Spleen (tissue), 11 donors: Measurements from ENCODE around the gene RGS14. TPM values are rescaled to one million over a fixed set of nuclear protein-coding genes. Genes with fewer than 3 reads are reported as not detected.
A peak's percentile ranks its signal among the peaks of the same experiment; 100 is the strongest.

Source experiments
- DNase-seq: peaks from one replicate; pipeline ENCODE4 v3.0.0-alpha.2; 2020
- H3K27ac ChIP-seq, 8 donors: fragments of 200-600 bp; sonication (generic) in 7 of 8; 1 replicate in 4 of 8; 2 replicates in 4 of 8; pipeline versions ENCODE4 v1.5.0 to v1.8.0; 2016 to 2021; ENCODE audit warnings: inconsistent platforms in 4 of 8, mild to moderate bottlenecking in 4 of 8, moderate library complexity in 1 of 8
- H3K27me3 ChIP-seq, 7 donors: fragments of 200-600 bp; sonication (generic) in 6 of 7; replicated peaks in 1 of 7; 1 replicate in 4 of 7; 2 replicates in 3 of 7; pipeline versions ENCODE4 v1.5.0 to v1.8.0; 2016 to 2021; ENCODE audit warnings: inconsistent platforms in 3 of 7, mild to moderate bottlenecking in 1 of 7
- H3K36me3 ChIP-seq, 6 donors: fragments of 200-600 bp; sonication (generic) in 5 of 6; 1 replicate in 4 of 6; 2 replicates in 2 of 6; pipeline versions ENCODE4 v1.5.0 to v1.8.0; 2016 to 2021; ENCODE audit warnings: inconsistent platforms in 2 of 6
- H3K4me1 ChIP-seq, 6 donors: fragments of 200-600 bp; sonication (generic) in 5 of 6; 1 replicate in 3 of 6; 2 replicates in 3 of 6; pipeline versions ENCODE4 v1.5.0 to v1.8.0; 2016 to 2021; ENCODE audit warnings: inconsistent platforms in 3 of 6
- H3K4me3 ChIP-seq, 8 donors: fragments of 200-600 bp; sonication (generic) in 7 of 8; 1 replicate in 4 of 8; 2 replicates in 4 of 8; pipeline versions ENCODE4 v1.5.0 to v1.8.0; 2016 to 2021; ENCODE audit warnings: inconsistent platforms in 4 of 8, mild to moderate bottlenecking in 4 of 8, moderate library complexity in 2 of 8
- H3K9me3 ChIP-seq, 8 donors: fragments of 200-600 bp; sonication (generic) in 7 of 8; 1 replicate in 4 of 8; 2 replicates in 4 of 8; pipeline versions ENCODE4 v1.5.0 to v1.8.0; 2016 to 2021; ENCODE audit warnings: inconsistent platforms in 4 of 8
- POLR2A ChIP-seq, 3 donors: fragments of 450-650 bp; IDR thresholded peaks; one replicate each; pipeline ENCODE4 v1.5.1; 2017; ENCODE audit warnings: antibody characterized with exemption in 3 of 3, mild to moderate bottlenecking in 1 of 3
- POLR2AphosphoS5 ChIP-seq, 3 donors: sonication (generic); formaldehyde crosslinking; IDR thresholded peaks; one replicate each; pipeline ENCODE4 v1.5.1; 2017; ENCODE audit warnings: antibody characterized with exemption in 3 of 3
- WGBS, 5 donors: extraction: QIAGEN DNeasy Blood & Tissue Kit in 3 of 5; methylation state at CpG; one replicate each; pipeline versions ENCODE4 v1.1.5 to v1.1.7; 2013 to 2018; 5-methylcytosine and 5-hydroxymethylcytosine counted together
- intact Hi-C: fragments of 100-400 bp; cut with DNase I; formaldehyde crosslinking; loops from one replicate; pipeline ENCODE4 v1.15.0; 2023; ENCODE audit warnings: low total_unique reads
- polyA plus RNA-seq, 3 donors: library from polyadenylated mRNA; stranded (reverse); fragments of 200-250 nt; gene quantifications; one replicate each; pipeline ENCODE4 v1.2.1, GENCODE V29; 2013
- total RNA-seq, 7 donors: library from RNA; depleted of rRNA in 3 of 7; stranded (reverse); fragments of >200 nt in 3 of 7; fragmentation: NEBNext Ultra II Directional in 4 of 7; extraction: Animal tissue kit (Norgen Biotek cat#: 25700) in 4 of 7; gene quantifications; one replicate each; pipeline versions ENCODE4 v1.1.0 to v1.2.1, GENCODE V29; 2016 to 2021
- TF ChIP-seq, protein P1 (sequence below), 11 experiments: fragments of 200-600 bp in 7 of 11; fragments of 450-650 bp in 4 of 11; sonication (generic) in 4 of 11; IDR thresholded peaks in 8 of 11; conservative IDR thresholded peaks in 3 of 11; 1 replicate in 7 of 11; 2 replicates in 4 of 11; pipeline versions ENCODE4 v1.4.0 to v1.8.0; 2016 to 2021; ENCODE audit warnings: antibody characterized with exemption in 11 of 11, inconsistent platforms in 4 of 11, mild to moderate bottlenecking in 1 of 11
- donor health status: healthy with polysubstance abuse.
- donor health status: DM: no; HTN: no; CAD: no; lungs with moderate emphysema.
- donor health status: DM: no; HTN: no; CAD: no.
- donor health status: Bipolar disorder and iron deficiency.
- donor health status: healthy.
- donor health status: DM: no; HTN: no; CAD: no.
- donor health status: DM: yes; HTN: yes; CAD: no.

Gene RGS14
- total and polyA plus RNA-seq, 10 donors: 45.3 to 111 (median 76.9) TPM

DNA sequence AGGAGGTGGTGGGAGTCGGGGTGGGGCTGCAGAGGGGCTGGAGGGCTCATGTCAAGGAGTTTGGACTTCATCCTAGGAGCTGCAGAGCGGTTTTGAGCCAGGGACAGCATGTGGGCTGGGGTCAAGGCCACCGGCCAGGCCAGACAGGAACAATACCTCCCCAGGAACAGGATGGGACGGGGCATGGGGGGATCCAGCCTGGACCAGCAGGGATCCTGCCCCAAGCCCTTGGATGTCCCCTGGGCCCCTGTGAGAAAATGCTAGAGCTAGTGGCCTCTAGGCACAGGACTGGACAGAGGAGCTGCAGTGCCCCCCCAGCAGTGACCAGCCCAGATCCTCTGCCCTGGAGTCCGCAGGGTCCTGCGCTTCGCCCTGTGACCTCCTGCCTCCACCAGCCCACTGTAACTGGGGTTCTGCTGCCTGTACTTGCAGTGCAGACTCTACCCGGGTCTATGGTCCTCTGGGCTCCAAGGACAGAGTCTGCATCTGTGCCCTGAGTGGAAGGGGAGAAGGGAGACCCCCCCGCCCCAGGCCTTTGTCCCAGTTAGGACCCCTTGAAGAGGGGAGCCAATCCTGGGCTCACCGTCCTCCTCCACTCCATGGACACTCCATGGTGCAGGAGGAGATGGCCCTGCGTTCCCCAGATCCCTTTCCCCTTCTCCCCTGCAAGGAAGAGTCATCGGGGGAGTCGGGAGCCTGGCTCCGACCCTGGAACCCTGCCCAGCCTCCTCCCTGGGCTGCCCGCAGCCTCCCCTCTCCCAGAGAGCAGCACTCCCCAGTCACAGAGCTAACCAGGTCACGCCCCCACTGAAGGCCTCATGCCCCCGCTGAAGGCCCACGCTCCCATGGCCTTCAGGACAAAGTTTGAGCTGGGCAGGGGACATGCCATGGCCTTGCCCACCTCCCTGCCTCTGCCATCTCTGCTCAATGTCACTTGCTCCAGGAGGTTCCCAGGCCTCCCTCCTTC lies 43.1 kb upstream of the RGS14 start:
- no peaks in the 10 kb centered on the region for H3K27me3 ChIP-seq
- intact Hi-C loops: loop anchor here (10.0 kb wide), 2 partner anchors 50 to 140 kb away; no protein-coding TSS in a partner anchor
- no peak overlapping the region for H3K4me3 ChIP-seq
- peak; percentile 74 for DNase-seq
- peaks cover 0 to 13% (median 0%) of the 10 kb centered on the region in 6 donors for H3K36me3 ChIP-seq
- no peak overlapping the region for H3K27ac ChIP-seq
- no peaks in the 10 kb centered on the region for H3K9me3 ChIP-seq
- 76 to 85% (median 85%) methylated on average over 12 to 18 of the region's 18 CpGs for WGBS, 5 donors
- H3K4me1 ChIP-seq: peaks cover 27 to 83% (median 53%) of the 10 kb centered on the region in 6 donors
- TF ChIP-seq POLR2A (IDR thresholded peaks at IDR 0.05) (no peak), POLR2AphosphoS5 (IDR thresholded peaks at IDR 0.05) (peak in 2 of 3 donors; percentile 5 to 19)

DNA sequence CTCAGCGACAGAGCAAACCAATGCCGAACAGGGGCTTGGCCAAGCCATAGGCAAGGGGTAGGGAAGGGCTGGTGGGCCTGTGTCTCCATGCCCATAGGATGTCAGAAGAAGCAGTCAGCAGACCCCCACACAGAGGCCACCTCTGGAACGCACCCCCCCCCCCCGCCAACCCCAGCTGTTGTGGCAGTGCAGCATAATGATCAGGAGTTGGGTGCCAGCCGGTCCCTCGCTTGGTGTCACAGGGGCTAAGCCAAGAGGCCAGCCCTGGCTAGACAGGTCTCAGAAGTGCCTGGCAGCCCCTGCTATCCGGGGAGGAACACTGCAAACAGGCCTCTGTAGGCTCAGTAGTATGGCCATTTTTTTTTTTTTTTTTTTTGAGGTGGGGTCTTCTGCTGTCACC lies 42.3 kb upstream of the RGS14 start:
- WGBS, 5 donors: 77 to 89% (median 83%) methylated on average over 5 to 7 of the region's 7 CpGs
- DNase-seq: peak; percentile 43
- intact Hi-C loops: loop anchor here (10.0 kb wide), 2 partner anchors 49 to 139 kb away; no protein-coding TSS in a partner anchor
- Histone ChIP-seq H3K4me1 (peaks cover 19 to 83% (median 53%) of the 10 kb centered on the region in 6 donors), H3K27me3 (no peaks in the 10 kb centered on the region), H3K27ac (no peak overlapping the region), H3K4me3 (no peak overlapping the region), H3K36me3 (peaks cover 0 to 17% (median 0%) of the 10 kb centered on the region in 6 donors), H3K9me3 (no peaks in the 10 kb centered on the region)
- TF ChIP-seq POLR2A (IDR thresholded peaks at IDR 0.05) (no peak), POLR2AphosphoS5 (IDR thresholded peaks at IDR 0.05) (peak in 1 of 3 donors; percentile 0)

DNA sequence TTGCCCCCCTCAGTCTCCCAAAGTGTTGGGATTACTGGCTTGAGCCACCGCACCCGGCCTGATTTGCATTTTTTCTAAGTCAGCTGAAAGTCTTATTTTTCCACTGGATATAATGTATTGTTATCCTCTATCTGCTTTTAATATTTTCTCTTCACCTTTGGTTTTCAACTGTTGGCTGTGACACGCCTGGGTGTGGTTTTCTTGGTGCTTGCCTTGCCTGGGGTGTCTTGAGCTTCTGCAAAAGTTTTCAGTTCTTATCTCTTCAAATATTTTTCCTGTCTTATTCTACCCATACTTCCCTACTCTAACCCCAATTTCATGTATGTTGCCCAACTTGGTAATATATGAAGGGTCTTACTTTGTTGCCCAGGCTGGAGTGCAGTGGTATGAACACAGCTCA lies 41.7 kb upstream of the RGS14 start:
- no peaks in the 10 kb centered on the region for H3K9me3 ChIP-seq
- no peak overlapping the region for H3K27ac ChIP-seq
- H3K36me3 ChIP-seq: peaks cover 0 to 18% (median 0%) of the 10 kb centered on the region in 6 donors
- H3K4me1 ChIP-seq: peaks cover 13 to 83% (median 52%) of the 10 kb centered on the region in 6 donors
- H3K4me3 ChIP-seq: no peak overlapping the region
- no peaks in the 10 kb centered on the region for H3K27me3 ChIP-seq
- TF ChIP-seq POLR2AphosphoS5 (IDR thresholded peaks at IDR 0.05): no peak
- no peak for TF ChIP-seq POLR2A (IDR thresholded peaks at IDR 0.05)
- TF ChIP-seq, protein P1, sequence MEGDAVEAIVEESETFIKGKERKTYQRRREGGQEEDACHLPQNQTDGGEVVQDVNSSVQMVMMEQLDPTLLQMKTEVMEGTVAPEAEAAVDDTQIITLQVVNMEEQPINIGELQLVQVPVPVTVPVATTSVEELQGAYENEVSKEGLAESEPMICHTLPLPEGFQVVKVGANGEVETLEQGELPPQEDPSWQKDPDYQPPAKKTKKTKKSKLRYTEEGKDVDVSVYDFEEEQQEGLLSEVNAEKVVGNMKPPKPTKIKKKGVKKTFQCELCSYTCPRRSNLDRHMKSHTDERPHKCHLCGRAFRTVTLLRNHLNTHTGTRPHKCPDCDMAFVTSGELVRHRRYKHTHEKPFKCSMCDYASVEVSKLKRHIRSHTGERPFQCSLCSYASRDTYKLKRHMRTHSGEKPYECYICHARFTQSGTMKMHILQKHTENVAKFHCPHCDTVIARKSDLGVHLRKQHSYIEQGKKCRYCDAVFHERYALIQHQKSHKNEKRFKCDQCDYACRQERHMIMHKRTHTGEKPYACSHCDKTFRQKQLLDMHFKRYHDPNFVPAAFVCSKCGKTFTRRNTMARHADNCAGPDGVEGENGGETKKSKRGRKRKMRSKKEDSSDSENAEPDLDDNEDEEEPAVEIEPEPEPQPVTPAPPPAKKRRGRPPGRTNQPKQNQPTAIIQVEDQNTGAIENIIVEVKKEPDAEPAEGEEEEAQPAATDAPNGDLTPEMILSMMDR (IDR thresholded peaks at IDR 0.05 in 8 of 11, conservative IDR thresholded peaks at IDR 0.05 in 3 of 11): no peak
- DNase-seq: no peak
- WGBS, 5 donors: 71 to 93% (median 90%) methylated on average over 3 of the region's 3 CpGs
- intact Hi-C loops: loop anchor here (10.0 kb wide), 2 partner anchors 49 to 139 kb away; no protein-coding TSS in a partner anchor

DNA sequence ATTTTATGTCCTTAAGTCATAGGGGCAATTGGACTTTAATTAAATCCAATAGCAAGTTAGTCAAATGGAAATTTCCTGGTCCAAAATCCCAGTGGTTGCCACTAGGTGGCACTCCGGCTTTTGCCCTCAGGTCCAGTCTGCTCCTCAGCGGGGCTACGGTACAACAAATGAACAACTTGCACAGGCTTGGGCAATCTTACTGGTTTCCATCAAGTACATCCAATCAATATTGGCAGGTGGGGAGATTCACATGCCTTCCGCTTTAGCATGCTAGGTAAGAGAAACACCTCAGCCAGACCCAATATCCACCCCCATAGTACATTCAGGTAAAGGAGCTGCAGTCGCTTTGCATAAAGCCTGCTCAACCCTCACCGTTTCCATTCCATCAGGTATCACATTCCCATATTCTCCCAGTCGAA lies 39.8 kb upstream of the RGS14 start:
- DNase-seq: peak; percentile 88
- H3K27ac ChIP-seq: no peak overlapping the region
- WGBS, 5 donors: 35 to 41% (median 36%) methylated on average over 7 of the region's 7 CpGs
- intact Hi-C loops: loop anchor here (10.0 kb wide), 2 partner anchors 47 to 137 kb away; no protein-coding TSS in a partner anchor
- peaks cover under 1 to 73% (median 35%) of the 10 kb centered on the region in 6 donors for H3K4me1 ChIP-seq
- peaks cover 0 to 18% (median 0%) of the 10 kb centered on the region in 6 donors for H3K36me3 ChIP-seq
- no peaks in the 10 kb centered on the region for H3K9me3 ChIP-seq
- H3K4me3 ChIP-seq: no peak overlapping the region
- no peaks in the 10 kb centered on the region for H3K27me3 ChIP-seq
- TF ChIP-seq POLR2AphosphoS5 (IDR thresholded peaks at IDR 0.05): peak in 1 of 3 donors; percentile 46
- TF ChIP-seq, protein P1 (IDR thresholded peaks at IDR 0.05 in 8 of 11, conservative IDR thresholded peaks at IDR 0.05 in 3 of 11): peak; percentile 73 to 91 (median 88)
- no peak for TF ChIP-seq POLR2A (IDR thresholded peaks at IDR 0.05)
